ENCODE measurements around the gene LHFPL6. TPM values are rescaled to one million over a fixed set of nuclear protein-coding genes. Genes with fewer than 3 reads are reported as not detected.

Gene LHFPL6
- total RNA-seq, 1 experiment from 2014 or later = 25.7 TPM

DNA sequence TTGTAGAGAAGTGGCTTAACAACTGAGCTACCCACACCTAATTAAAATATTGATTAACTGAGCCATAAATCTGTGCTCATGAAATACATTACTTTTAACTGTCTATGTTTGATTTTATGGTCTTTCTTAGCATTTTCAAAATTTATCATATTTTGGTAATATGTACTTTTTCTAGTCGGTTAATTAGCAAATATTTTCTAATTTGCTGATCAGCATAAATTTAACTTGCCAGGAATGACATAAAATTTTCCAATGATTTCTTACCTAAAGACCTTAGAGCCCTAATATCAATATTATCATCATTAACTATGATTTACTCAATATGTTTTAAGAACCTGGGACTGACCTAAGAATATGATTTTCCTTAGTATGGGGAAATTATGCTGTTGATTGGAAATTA lies 32.6 kb upstream of the LHFPL6 start:
- H3K9me3 ChIP-seq (ENCODE audit: control insufficient read depth, insufficient read depth, low read depth, low read length) = no peaks in the 10 kb centered on the region
- intact Hi-C loops (cut with micrococcal nuclease; ENCODE audit: unreplicated experiment) (no loop called here), in situ Hi-C loops (cut with HindIII; ENCODE audit: low pct_unique_long_range_greater_than_20kb, low sequenced_read_pairs) (no loop called here)
- H3K4me3 ChIP-seq (ENCODE audit: low read depth in 2 of 2, low read length in 2 of 2) = no peak overlapping the region
- BruUV-seq (replicated peaks) = no TSS peak
- H3K27ac ChIP-seq (ENCODE audit: low read length) = no peak overlapping the region
- no peaks in the 10 kb centered on the region for H3K36me3 ChIP-seq (ENCODE audit: control insufficient read depth, insufficient read depth, low read length)
- POLR2A ChIA-PET = no interaction called here
- TF ChIP-seq, protein P1, sequence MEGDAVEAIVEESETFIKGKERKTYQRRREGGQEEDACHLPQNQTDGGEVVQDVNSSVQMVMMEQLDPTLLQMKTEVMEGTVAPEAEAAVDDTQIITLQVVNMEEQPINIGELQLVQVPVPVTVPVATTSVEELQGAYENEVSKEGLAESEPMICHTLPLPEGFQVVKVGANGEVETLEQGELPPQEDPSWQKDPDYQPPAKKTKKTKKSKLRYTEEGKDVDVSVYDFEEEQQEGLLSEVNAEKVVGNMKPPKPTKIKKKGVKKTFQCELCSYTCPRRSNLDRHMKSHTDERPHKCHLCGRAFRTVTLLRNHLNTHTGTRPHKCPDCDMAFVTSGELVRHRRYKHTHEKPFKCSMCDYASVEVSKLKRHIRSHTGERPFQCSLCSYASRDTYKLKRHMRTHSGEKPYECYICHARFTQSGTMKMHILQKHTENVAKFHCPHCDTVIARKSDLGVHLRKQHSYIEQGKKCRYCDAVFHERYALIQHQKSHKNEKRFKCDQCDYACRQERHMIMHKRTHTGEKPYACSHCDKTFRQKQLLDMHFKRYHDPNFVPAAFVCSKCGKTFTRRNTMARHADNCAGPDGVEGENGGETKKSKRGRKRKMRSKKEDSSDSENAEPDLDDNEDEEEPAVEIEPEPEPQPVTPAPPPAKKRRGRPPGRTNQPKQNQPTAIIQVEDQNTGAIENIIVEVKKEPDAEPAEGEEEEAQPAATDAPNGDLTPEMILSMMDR (IDR thresholded peaks at IDR 0.05) = no peak
- no peak for TF ChIP-seq POLR2AphosphoS5 (IDR thresholded peaks at IDR 0.05; ENCODE audit: low read depth, low read length)
- no peak for TF ChIP-seq SIN3A (IDR thresholded peaks at IDR 0.05; ENCODE audit: borderline replicate concordance, insufficient read depth, low read depth, low read length)
- TF ChIP-seq TCF7L2 (IDR thresholded peaks at IDR 0.05; ENCODE audit: low read depth, low read length) = no peak
- TF ChIP-seq, protein P2, sequence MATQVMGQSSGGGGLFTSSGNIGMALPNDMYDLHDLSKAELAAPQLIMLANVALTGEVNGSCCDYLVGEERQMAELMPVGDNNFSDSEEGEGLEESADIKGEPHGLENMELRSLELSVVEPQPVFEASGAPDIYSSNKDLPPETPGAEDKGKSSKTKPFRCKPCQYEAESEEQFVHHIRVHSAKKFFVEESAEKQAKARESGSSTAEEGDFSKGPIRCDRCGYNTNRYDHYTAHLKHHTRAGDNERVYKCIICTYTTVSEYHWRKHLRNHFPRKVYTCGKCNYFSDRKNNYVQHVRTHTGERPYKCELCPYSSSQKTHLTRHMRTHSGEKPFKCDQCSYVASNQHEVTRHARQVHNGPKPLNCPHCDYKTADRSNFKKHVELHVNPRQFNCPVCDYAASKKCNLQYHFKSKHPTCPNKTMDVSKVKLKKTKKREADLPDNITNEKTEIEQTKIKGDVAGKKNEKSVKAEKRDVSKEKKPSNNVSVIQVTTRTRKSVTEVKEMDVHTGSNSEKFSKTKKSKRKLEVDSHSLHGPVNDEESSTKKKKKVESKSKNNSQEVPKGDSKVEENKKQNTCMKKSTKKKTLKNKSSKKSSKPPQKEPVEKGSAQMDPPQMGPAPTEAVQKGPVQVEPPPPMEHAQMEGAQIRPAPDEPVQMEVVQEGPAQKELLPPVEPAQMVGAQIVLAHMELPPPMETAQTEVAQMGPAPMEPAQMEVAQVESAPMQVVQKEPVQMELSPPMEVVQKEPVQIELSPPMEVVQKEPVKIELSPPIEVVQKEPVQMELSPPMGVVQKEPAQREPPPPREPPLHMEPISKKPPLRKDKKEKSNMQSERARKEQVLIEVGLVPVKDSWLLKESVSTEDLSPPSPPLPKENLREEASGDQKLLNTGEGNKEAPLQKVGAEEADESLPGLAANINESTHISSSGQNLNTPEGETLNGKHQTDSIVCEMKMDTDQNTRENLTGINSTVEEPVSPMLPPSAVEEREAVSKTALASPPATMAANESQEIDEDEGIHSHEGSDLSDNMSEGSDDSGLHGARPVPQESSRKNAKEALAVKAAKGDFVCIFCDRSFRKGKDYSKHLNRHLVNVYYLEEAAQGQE (IDR thresholded peaks at IDR 0.05; ENCODE audit: insufficient read depth in 1 of 2, low read depth in 2 of 2, low read length in 1 of 2) = no peak
- no peaks in the 10 kb centered on the region for H3K27me3 ChIP-seq (ENCODE audit: control insufficient read depth, insufficient read depth, low read length)
- DNase-seq (ENCODE audit: low read depth, low spot score) (no peak), ATAC-seq (no peak)
- H3K4me1 ChIP-seq (ENCODE audit: control insufficient read depth, insufficient read depth, low read length) = no peaks in the 10 kb centered on the region
- CTCF ChIA-PET = no interaction called here

DNA sequence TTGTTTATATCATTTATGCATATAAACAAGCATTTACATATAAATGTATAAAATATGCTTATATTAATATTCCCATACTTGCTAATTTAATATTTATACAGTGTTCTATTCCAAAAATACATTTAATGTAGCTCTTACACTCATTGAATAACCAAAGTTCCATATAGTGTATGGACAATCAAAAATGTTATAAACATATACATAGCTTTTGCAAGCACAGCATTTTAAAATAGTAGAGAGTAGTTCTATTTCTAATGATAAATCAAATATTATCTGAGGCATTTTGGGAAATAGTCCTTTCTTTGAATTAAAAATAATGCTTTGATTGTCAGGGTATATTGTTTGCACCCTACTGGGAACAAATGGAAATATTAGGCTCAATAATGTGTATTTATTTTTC lies 30.0 kb upstream of the LHFPL6 start:
- Histone ChIP-seq H3K4me1 (ENCODE audit: control insufficient read depth, insufficient read depth, low read length) (no peaks in the 10 kb centered on the region), H3K27ac (ENCODE audit: low read length) (no peak overlapping the region), H3K9me3 (ENCODE audit: control insufficient read depth, insufficient read depth, low read depth, low read length) (no peaks in the 10 kb centered on the region), H3K36me3 (ENCODE audit: control insufficient read depth, insufficient read depth, low read length) (no peaks in the 10 kb centered on the region), H3K27me3 (ENCODE audit: control insufficient read depth, insufficient read depth, low read length) (no peaks in the 10 kb centered on the region), H3K4me3 (ENCODE audit: low read depth in 2 of 2, low read length in 2 of 2) (no peak overlapping the region)
- ChIA-PET POLR2A (no interaction called here), CTCF (no interaction called here)
- intact Hi-C loops (cut with micrococcal nuclease; ENCODE audit: unreplicated experiment) = no loop called here
- TF ChIP-seq, protein P2 (IDR thresholded peaks at IDR 0.05; ENCODE audit: insufficient read depth in 1 of 2, low read depth in 2 of 2, low read length in 1 of 2) = no peak
- TF ChIP-seq, protein P1 (IDR thresholded peaks at IDR 0.05) = no peak
- no peak for TF ChIP-seq POLR2AphosphoS5 (IDR thresholded peaks at IDR 0.05; ENCODE audit: low read depth, low read length)
- no peak for TF ChIP-seq SIN3A (IDR thresholded peaks at IDR 0.05; ENCODE audit: borderline replicate concordance, insufficient read depth, low read depth, low read length)
- no peak for TF ChIP-seq TCF7L2 (IDR thresholded peaks at IDR 0.05; ENCODE audit: low read depth, low read length)
- in situ Hi-C loops (cut with HindIII; ENCODE audit: low pct_unique_long_range_greater_than_20kb, low sequenced_read_pairs) = no loop called here
- ATAC-seq (no peak), DNase-seq (ENCODE audit: low read depth, low spot score) (no peak)
- no TSS peak for BruUV-seq (replicated peaks)

Measured in Panc1 (cell line).